ENCODE measurements around the gene LFNG.

LFNG gene

DNA sequence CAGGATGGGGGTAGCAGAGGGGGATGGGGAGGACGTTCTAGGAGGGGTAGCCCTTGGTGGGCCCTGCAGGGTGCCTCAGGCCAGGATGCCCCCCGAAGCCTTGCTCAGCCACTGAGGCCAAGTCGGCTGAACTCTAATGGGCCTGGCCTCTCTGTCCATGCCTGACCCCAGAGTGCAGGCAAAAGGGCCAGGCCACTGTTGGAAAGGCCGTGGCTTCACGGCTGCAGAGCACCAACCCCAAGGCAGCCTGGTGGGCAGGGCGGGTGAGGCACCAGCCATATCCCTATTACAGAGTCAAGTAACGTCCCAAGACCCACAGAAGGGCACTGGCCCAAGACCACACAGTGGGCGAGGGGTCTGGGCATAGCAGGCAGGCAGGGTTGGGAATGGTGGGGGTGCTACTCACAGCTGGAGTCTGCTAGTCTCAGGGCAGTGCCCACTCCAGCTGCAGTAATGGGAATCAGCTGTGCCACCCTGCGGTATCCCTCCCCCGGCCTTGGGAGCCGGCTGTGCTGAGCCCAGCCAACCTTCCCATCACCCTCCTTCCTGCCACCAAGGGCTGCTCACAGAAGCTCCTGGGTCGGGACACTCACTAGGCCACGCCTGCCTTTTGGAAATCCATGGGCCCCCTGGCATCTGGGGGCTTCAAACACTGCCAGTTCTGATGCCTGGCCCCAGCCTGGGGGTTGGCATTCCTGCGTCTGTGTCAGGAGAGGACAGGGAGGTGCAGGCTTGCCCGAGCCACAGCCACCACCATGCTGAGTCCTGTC is 4.0 kb upstream of the LFNG start:
- Histone ChIP-seq H3K9me3 (no peaks in the 10 kb centered on the region), H3K27me3 (no peaks in the 10 kb centered on the region), H3K36me3 (no peaks in the 10 kb centered on the region), H3K4me1 (peaks cover 45% of the 10 kb centered on the region), H3K4me3 (ENCODE audit: low read depth, low read length) (no peak overlapping the region)
- TF ChIP-seq, protein P1, sequence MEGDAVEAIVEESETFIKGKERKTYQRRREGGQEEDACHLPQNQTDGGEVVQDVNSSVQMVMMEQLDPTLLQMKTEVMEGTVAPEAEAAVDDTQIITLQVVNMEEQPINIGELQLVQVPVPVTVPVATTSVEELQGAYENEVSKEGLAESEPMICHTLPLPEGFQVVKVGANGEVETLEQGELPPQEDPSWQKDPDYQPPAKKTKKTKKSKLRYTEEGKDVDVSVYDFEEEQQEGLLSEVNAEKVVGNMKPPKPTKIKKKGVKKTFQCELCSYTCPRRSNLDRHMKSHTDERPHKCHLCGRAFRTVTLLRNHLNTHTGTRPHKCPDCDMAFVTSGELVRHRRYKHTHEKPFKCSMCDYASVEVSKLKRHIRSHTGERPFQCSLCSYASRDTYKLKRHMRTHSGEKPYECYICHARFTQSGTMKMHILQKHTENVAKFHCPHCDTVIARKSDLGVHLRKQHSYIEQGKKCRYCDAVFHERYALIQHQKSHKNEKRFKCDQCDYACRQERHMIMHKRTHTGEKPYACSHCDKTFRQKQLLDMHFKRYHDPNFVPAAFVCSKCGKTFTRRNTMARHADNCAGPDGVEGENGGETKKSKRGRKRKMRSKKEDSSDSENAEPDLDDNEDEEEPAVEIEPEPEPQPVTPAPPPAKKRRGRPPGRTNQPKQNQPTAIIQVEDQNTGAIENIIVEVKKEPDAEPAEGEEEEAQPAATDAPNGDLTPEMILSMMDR (IDR thresholded peaks at IDR 0.05; ENCODE audit: low read depth, low read length), result no peak
- DNase-seq, result no peak

GRCh38 chr7:2516194-2516555 is 3.4 kb upstream of the LFNG start:
- Histone ChIP-seq H3K9me3 (no peaks in the 10 kb centered on the region), H3K27me3 (no peaks in the 10 kb centered on the region), H3K36me3 (no peaks in the 10 kb centered on the region), H3K4me3 (ENCODE audit: low read depth, low read length) (no peak overlapping the region), H3K4me1 (peaks cover 41% of the 10 kb centered on the region)
- TF ChIP-seq, protein P1 (IDR thresholded peaks at IDR 0.05; ENCODE audit: low read depth, low read length), result no peak
- DNase-seq, result no peak

DNA sequence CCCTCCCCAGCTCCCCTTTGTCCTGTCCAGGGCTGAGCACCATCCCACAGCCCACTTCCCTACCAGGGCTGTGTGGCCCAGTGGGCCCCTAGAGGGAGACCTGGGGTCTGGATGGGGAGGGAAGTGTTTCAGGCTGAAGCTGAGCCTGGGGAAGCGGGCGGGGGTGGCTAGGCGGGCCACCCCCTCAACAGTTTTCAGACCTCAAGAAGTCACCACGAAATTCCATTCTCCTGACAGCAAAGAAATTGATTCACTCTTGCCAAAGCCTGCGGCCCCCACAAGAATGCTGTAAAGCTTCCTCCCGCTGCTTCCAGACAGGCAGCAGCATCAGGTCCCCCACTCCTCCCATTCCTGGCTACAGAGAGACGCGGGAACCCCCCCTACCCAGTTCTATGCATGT is 2.5 kb upstream of the LFNG start:
- Histone ChIP-seq H3K36me3 (no peaks in the 10 kb centered on the region), H3K4me1 (peaks cover 39% of the 10 kb centered on the region), H3K4me3 (ENCODE audit: low read depth, low read length) (no peak overlapping the region), H3K9me3 (no peaks in the 10 kb centered on the region), H3K27me3 (no peaks in the 10 kb centered on the region)
- TF ChIP-seq, protein P1 (IDR thresholded peaks at IDR 0.05; ENCODE audit: low read depth, low read length), result no peak
- no peak for DNase-seq

DNA sequence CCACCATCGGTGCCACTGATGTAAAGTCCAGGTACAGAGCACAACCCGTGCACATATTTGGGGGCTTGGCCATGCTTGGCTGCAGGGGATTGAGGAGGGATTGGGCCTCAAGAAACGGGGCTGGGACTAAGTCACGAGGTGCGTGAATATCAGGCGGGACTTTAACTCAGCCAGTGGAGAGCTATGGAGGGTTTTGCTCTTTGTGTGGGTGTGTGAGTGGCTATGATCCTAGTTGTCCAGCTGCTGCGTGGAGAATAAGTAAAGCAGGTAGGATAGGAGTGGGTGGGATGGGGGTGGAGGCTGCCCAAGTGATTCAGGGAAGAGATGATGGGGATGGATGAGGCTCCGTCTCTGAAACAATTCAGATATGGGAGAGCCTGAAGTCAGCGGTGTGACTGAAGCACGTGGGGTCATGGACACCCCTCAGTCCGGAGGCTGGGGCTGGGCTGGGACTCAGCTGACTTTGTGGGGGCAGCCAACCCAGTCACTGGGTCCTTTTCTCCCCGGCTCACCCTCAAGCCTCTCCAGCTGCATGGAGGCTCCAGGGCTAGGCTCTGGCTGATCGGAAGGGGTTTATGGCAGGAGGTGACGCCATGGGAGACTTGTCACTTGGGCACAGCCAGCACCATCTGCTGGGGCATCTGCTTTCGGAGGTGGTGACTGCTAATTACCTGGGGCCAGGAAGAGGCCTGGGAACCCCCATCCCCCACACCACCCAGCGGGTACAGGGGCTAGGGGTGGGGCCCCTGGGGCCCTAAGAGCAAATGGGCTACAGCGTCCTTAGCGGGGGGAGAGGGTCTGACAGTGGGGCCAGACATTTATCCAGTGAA is 1.7 kb upstream of the LFNG start:
- Histone ChIP-seq H3K4me1 (peaks cover 39% of the 10 kb centered on the region), H3K9me3 (no peaks in the 10 kb centered on the region), H3K4me3 (ENCODE audit: low read depth, low read length) (no peak overlapping the region), H3K27me3 (no peaks in the 10 kb centered on the region), H3K36me3 (no peaks in the 10 kb centered on the region)
- TF ChIP-seq, protein P1 (IDR thresholded peaks at IDR 0.05; ENCODE audit: low read depth, low read length), result no peak
- DNase-seq, result no peak

GRCh38 chr7:2518737-2519118 is 846 bp upstream of the LFNG start:
- TF ChIP-seq, protein P1 (IDR thresholded peaks at IDR 0.05; ENCODE audit: low read depth, low read length), result no peak
- Histone ChIP-seq H3K4me1 (peaks cover 42% of the 10 kb centered on the region), H3K27me3 (no peaks in the 10 kb centered on the region), H3K4me3 (ENCODE audit: low read depth, low read length) (no peak overlapping the region), H3K36me3 (no peaks in the 10 kb centered on the region), H3K9me3 (no peaks in the 10 kb centered on the region)
- DNase-seq, result no peak

All from BE2C (cell line).